MM.1S (cell line): ENCODE measurements around the gene FEZ2.
A peak's percentile ranks its signal among the peaks of the same experiment; 100 is the strongest.

Source experiments
- DNase-seq: peaks from one replicate; pipeline ENCODE4 v3.0.0-alpha.2; 2015
- H2AFZ ChIP-seq: fragments of 300-600 bp; sonication (generic); 2 replicates; pipeline ENCODE4 v1.6.0; 2016; ENCODE audit warnings: antibody characterized with exemption, low read length
- H3F3A ChIP-seq: fragments of 300-600 bp; sonication (generic); 2 replicates; pipeline ENCODE4 v1.6.1; 2016; ENCODE audit warnings: mild to moderate bottlenecking, antibody characterized with exemption, low read length, moderate library complexity, mixed read lengths; ENCODE audit not compliant: insufficient read depth
- H3K27ac ChIP-seq: fragments of 300-600 bp; sonication (generic); 2 replicates; pipeline ENCODE4 v1.5.1; 2016; ENCODE audit warnings: mild to moderate bottlenecking, low read length
- H3K27me3 ChIP-seq: fragments of 300-600 bp; sonication (generic); replicated peaks from 2 replicates; pipeline ENCODE4 v1.6.0; 2016; ENCODE audit warnings: low read length; ENCODE audit not compliant: insufficient read depth
- H3K36me3 ChIP-seq: fragments of 300-600 bp; sonication (generic); replicated peaks from 2 replicates; pipeline ENCODE4 v1.6.1; 2016; ENCODE audit warnings: mild to moderate bottlenecking, low read length, mixed read lengths; ENCODE audit not compliant: insufficient read depth
- H3K4me1 ChIP-seq: fragments of 300-600 bp; sonication (generic); 2 replicates; pipeline ENCODE4 v1.6.1; 2016; ENCODE audit warnings: low read length, mixed read lengths
- H3K4me2 ChIP-seq: fragments of 300-600 bp; sonication (generic); 2 replicates; pipeline ENCODE4 v1.6.0; 2016; ENCODE audit warnings: low read depth, low read length
- H3K4me3 ChIP-seq: fragments of 300-600 bp; sonication (generic); 2 replicates; pipeline ENCODE4 v1.5.1; 2016; ENCODE audit warnings: low read length, mixed read lengths
- H3K79me2 ChIP-seq: fragments of 300-600 bp; sonication (generic); 2 replicates; pipeline ENCODE4 v1.6.1; 2016; ENCODE audit warnings: mixed run types, low read length, mixed read lengths
- H3K9ac ChIP-seq: fragments of 300-600 bp; sonication (generic); 2 replicates; pipeline ENCODE4 v1.6.1; 2016; ENCODE audit warnings: low read length, mixed read lengths
- H3K9me2 ChIP-seq: fragments of 300-600 bp; sonication (generic); replicated peaks from 2 replicates; pipeline ENCODE4 v1.6.1; 2016; ENCODE audit warnings: mild to moderate bottlenecking, low read length, mixed read lengths; ENCODE audit not compliant: insufficient read depth
- H3K9me3 ChIP-seq: fragments of 300-600 bp; sonication (generic); replicated peaks from 2 replicates; pipeline ENCODE4 v1.6.1; 2016; ENCODE audit warnings: mild to moderate bottlenecking, low read length, mixed read lengths; ENCODE audit not compliant: insufficient read depth
- H4K20me1 ChIP-seq: fragments of 300-600 bp; sonication (generic); 2 replicates; pipeline ENCODE4 v1.6.1; 2016; ENCODE audit warnings: mild to moderate bottlenecking, low read length, moderate library complexity, mixed read lengths; ENCODE audit not compliant: insufficient read depth
- CTCF ChIP-seq: fragments of 300-600 bp; sonication (generic); IDR thresholded peaks from 2 replicates; pipeline ENCODE4 v1.5.1; 2016; ENCODE audit warnings: antibody characterized with exemption, low read length, mixed read lengths
- EZH2 ChIP-seq: fragments of 300-600 bp; sonication (generic); optimal IDR thresholded peaks from 2 replicates; pipeline ENCODE3; 2017; ENCODE audit warnings: low read depth, mild to moderate bottlenecking, antibody characterized with exemption, low read length, mixed read lengths
- EZH2phosphoT487 ChIP-seq: fragments of 300-600 bp; sonication (generic); IDR thresholded peaks from 2 replicates; pipeline ENCODE4 v1.6.1; 2018; ENCODE audit warnings: antibody characterized with exemption, low read length

The FEZ2 gene

GRCh38 chr2:36582538-36582937 lies 15.4 kb downstream of the FEZ2 start:
- H3K9ac ChIP-seq, result no peak overlapping the region
- H3K36me3 ChIP-seq, result no peaks in the 10 kb centered on the region; the same call in 1 of the 2 replicates
- no peak overlapping the region for H3K4me2 ChIP-seq
- no peaks in the 10 kb centered on the region for H3K9me2 ChIP-seq
- TF ChIP-seq EZH2, result no peak
- TF ChIP-seq CTCF, result no peak
- no peak for DNase-seq
- no peak overlapping the region for H3K4me3 ChIP-seq
- H3K9me3 ChIP-seq, result no peaks in the 10 kb centered on the region
- H2AFZ ChIP-seq, result no peak overlapping the region
- no peaks in the 10 kb centered on the region for H3F3A ChIP-seq
- H3K27ac ChIP-seq, result no peak overlapping the region
- no peaks in the 10 kb centered on the region for H4K20me1 ChIP-seq
- no peaks in the 10 kb centered on the region for H3K27me3 ChIP-seq
- H3K4me1 ChIP-seq, result peaks cover 6% of the 10 kb centered on the region
- no peaks in the 10 kb centered on the region for H3K79me2 ChIP-seq

DNA sequence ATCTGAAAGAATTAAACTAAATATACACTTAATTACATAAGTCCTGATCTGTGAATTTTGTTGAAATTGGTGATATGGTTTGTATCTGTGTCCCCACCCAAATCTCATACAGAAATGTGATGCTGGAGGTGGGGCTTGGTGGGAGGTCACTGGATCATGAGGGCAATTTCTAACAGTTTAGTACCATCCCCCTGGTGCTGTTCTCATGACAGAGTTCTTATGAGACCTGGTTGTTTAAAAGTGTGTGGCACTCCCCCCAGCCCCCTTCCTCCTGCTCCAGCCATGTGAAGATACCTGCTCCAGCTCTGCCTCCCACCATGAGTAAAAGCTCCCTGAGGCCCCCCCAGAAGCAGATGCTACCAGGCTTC lies 18.7 kb downstream of the FEZ2 start:
- no peak overlapping the region for H3K4me3 ChIP-seq
- H3K4me2 ChIP-seq, result no peak overlapping the region
- no peaks in the 10 kb centered on the region for H3F3A ChIP-seq
- H4K20me1 ChIP-seq, result no peaks in the 10 kb centered on the region
- no peak for TF ChIP-seq CTCF
- no peak for TF ChIP-seq EZH2phosphoT487
- TF ChIP-seq EZH2, result no peak
- no peaks in the 10 kb centered on the region for H3K9me2 ChIP-seq
- no peak for DNase-seq
- peaks cover 6% of the 10 kb centered on the region for H3K4me1 ChIP-seq
- no peaks in the 10 kb centered on the region for H3K9me3 ChIP-seq
- no peaks in the 10 kb centered on the region for H3K79me2 ChIP-seq
- no peaks in the 10 kb centered on the region; the same call in 1 of the 2 replicates for H3K36me3 ChIP-seq
- H3K27me3 ChIP-seq, result no peaks in the 10 kb centered on the region
- H3K27ac ChIP-seq, result no peak overlapping the region
- H2AFZ ChIP-seq, result no peak overlapping the region
- no peak overlapping the region for H3K9ac ChIP-seq

GRCh38 chr2:36578343-36579296 lies 19.3 kb downstream of the FEZ2 start:
- H2AFZ ChIP-seq, result no peak overlapping the region
- H4K20me1 ChIP-seq, result no peaks in the 10 kb centered on the region
- TF ChIP-seq EZH2phosphoT487 (no peak), CTCF (no peak), EZH2 (no peak)
- no peaks in the 10 kb centered on the region for H3K27me3 ChIP-seq
- no peak overlapping the region for H3K9ac ChIP-seq
- H3K9me3 ChIP-seq, result no peaks in the 10 kb centered on the region
- no peaks in the 10 kb centered on the region for H3F3A ChIP-seq
- H3K79me2 ChIP-seq, result no peaks in the 10 kb centered on the region
- H3K4me2 ChIP-seq, result peak overlapping the region; percentile 1; the same call in 1 of the 2 replicates
- peaks cover 6% of the 10 kb centered on the region for H3K4me1 ChIP-seq
- no peaks in the 10 kb centered on the region; the same call in 1 of the 2 replicates for H3K36me3 ChIP-seq
- H3K27ac ChIP-seq, result peak overlapping the region; percentile 5; the same call in 1 of the 2 replicates
- no peaks in the 10 kb centered on the region for H3K9me2 ChIP-seq
- peak; percentile 6 for DNase-seq
- H3K4me3 ChIP-seq, result no peak overlapping the region
